AG20443 (cell line): ENCODE data around the gene PRKN.

ENCODE experiments used
- DNase-seq: peaks from one replicate; pipeline ENCODE4 v3.0.0; 2012; ENCODE audit warnings: low spot score, mixed read lengths

The PRKN gene

GRCh38 chr6:161308075-161308655 lies 1419.4 kb downstream of the PRKN start:
- DNase-seq: no peak

- DNase-seq: no peak
Observed at GRCh38 chr6:161305860-161306259, 1421.7 kb downstream of the PRKN start.

DNA sequence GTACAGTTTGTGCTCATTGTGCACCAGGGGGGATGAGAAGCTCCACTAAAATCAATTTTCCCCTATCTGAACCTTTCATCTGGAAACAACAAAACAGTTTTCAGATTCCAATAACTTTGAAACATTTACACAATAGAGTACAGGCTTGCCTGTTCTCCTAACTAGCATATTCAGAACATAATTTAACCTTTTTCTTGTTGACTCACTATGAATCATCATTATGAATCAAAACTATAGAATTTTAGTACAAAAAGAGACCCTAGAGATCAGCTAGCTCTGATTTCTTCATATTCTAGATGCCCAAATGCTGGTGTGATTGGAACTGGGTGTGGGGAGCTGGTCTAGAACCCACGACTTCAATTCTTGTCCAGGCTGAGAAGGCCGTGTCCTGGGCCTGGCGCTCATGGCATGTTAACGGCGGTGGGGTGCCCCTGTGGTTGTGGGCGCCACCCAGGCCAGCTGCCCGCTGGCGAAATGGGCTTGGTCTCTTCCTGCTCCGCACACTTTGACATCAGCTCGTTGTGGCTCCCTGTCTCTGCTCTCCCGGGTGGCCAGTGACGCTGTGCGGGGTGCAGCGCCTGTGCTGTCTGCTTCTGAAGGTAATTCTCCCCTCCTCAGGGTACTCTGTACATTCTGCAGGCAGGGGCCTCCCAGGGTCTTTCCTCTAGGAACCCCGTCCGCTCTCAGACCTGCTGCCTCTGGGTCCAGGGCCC lies 1423.8 kb downstream of the PRKN start:
- DNase-seq: no peak

DNA sequence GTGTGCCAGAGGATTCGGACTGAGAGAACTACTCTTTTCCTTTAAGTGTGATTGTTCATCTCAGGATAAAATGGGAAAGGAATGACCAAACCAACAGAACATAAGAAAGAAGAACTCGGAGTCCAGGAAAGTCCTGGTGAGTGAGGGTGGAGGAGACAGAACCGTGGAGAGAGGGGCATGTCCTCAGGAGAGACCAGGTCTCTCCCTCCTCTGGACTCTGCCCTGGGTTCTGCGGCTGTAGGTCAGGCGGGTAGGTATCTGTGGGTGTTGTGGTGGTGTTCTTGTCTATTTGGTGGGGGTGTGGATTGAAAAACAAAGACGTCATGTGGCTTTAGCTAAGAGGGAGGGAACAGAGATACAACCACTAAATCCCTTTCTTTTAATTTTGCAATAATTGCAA lies 1424.6 kb downstream of the PRKN start:
- DNase-seq: no peak

DNA sequence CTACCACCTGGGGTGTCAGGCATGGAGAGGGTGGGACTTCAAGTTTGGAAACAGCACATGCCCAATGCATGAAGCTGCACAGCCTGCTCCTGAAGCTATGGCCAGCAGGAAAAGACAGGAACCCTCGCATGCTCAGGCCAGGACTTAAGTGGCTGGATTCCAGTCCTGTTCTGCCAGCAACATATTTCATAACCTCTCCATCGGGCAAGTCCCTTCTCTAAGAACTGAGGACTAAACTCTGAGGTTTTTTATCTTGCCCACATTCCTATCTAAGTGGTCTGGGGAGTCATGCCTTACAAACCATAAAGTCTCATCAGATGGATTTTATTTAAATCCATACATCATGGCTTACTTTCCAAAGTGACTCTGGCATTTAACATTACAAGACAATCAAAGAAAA lies 1426.2 kb downstream of the PRKN start:
- DNase-seq: peak; percentile 87

- DNase-seq: no peak
Observed at GRCh38 chr6:161300823-161301222, 1426.7 kb downstream of the PRKN start.

- DNase-seq: no peak
Observed at GRCh38 chr6:161299726-161300125, 1427.8 kb downstream of the PRKN start.
